ENCODE measurements around the gene SNX2.
A peak's percentile ranks its signal among the peaks of the same experiment; 100 is the strongest.
"Not testable (repeated sequence)": the region's sequence is repeated elsewhere in the genome, so short reads cannot be mapped to it uniquely, and the experiment has no call there.

Gene SNX2

GRCh38 chr5:122844136-122844909 lies 69.4 kb downstream of the SNX2 start:
- no peak for DNase-seq (ENCODE audit: low read depth in 3 of 3)

- no peak for DNase-seq (ENCODE audit: low read depth in 3 of 3)
Measured at GRCh38 chr5:122844910-122845228, 70.0 kb downstream of the SNX2 start.

DNA sequence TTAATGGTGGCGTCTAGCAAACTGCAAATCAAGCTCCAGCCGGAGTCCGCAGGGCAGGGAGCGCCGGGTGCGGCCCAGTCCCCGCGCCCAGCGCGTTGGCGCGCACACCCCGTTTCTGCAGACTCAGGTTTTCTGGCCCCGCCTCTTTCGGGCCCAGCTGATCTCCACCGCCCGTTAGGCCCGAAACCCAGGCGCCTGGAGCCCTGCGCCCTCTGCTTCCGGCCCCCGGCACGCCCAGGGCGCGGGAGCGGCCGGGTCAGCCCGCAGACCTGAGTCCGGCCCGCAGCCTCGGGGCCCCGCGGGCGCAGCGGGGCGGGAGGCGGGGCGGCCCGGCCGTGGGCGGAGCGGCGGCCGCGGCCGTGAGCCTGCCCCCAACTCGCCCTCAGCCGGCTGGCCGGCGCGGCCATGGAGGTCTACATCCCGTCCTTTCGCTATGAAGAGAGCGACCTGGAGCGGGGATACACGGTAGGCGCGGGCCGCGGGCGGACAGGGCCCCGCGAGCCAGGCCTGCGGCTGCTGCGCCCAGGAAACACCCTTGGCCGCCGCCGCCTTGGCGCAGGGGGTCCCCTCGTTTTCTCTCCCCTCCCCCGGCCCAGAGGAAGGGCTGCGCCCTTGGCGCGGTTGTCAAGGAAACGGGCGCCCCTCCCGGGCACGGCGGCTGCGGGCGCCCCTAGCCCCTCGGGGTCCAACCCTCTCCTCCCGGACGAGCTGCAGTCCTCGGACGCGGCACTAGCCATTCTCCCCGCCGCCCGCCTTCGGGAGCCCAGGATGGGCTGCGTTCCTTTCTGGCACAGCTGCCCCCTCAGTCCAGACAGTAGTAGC lies 70.6 kb downstream of the SNX2 start, which contains the start of gene SNX24:
TSS of gene SNX24 (plus strand) at position 385 of the 822 bp plus-strand sequence. CDS start at position 406, 21 bp downstream.
- DNase-seq (ENCODE audit: low read depth in 3 of 3): peak; percentile 36 to 39 (median 37)

GRCh38 chr5:122846051-122846550 lies 71.2 kb downstream of the SNX2 start:
- no peak for DNase-seq (ENCODE audit: low read depth in 3 of 3)

GRCh38 chr5:122847687-122848081 lies 72.8 kb downstream of the SNX2 start:
- no peak for DNase-seq (ENCODE audit: low read depth in 3 of 3)

DNA sequence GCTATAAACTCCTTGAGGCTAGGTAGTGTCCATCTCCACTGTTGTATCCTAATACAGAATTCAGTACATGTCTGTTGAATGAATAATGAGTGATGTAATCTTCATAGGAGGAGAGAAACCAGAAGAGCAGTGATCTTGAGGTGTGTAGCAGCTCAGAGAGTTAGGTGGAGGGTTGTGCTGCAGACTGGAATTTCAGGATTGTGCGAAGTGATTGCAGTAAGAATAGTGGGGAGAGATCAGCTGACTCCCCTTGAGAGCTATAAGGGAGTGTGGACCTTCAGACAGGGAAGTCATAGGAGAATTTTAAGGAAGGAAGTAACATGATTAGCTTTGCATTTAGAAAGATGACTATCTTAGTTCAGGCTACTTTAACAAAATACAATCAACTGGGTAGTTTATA lies 74.9 kb downstream of the SNX2 start:
- no peak for DNase-seq (ENCODE audit: low read depth in 3 of 3)

DNA sequence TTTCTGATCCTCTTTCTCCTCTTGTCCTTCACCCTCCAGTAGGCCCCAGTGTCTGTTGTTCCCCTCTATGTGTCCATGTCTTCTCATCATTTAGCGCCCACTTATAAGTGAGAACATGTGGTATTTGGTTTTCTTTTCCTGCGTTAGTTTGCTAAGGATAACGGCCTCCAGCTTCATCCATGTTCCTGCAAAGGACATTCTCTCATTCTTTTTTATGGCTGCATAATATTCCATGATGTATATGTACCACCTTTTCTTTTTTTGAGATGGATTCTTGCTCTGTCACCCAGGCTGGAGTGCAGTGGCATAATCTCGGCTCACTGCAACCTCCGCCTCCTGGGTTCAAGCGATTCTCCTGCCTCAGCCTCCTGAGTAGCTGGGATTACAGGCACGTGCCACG lies 82.7 kb downstream of the SNX2 start:
- not testable (repeated sequence) for DNase-seq (ENCODE audit: low read depth in 3 of 3)

DNA sequence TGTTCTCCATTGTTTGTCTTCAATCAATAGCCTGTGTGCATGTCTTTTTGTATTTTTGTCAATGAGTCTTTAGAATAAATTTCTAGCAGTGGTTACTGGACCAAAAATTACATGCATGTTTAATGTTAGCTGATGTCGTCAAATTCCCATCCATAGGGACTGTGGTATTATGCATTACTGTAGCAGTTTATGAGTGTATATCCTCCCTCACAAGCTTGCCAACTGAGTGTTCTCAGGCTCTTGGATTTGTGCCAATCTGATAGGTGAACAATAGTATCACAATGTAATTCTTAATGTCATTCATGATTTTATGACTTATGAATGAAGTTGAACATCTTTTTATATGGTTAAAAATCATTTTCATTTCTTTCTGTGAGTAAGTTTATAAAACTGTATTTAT lies 83.6 kb downstream of the SNX2 start:
- no peak for DNase-seq (ENCODE audit: low read depth in 3 of 3)

DNA sequence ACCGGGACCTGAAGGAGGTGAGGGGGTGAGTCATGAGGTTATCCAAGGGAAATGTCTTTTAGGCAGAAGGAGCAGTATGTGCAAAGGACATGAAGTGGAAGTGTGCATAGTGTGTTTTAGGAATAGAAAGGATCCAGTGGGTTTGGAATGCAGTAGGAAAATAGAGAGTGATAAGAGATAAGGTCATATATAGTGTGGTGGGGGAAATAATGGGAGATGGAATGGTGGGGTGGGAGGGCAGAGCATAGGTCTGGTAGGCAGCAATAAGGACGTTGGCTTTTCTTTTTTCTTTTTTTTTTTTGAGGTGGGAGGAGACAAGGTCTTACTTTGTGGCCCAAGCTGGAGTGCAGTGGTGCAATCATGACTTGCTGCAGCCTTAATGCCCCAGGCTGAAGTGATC lies 88.4 kb downstream of the SNX2 start:
- no peak for DNase-seq (ENCODE audit: low read depth in 3 of 3)

GRCh38 chr5:122863721-122864120 lies 88.8 kb downstream of the SNX2 start:
- no peak for DNase-seq (ENCODE audit: low read depth in 3 of 3)

DNA sequence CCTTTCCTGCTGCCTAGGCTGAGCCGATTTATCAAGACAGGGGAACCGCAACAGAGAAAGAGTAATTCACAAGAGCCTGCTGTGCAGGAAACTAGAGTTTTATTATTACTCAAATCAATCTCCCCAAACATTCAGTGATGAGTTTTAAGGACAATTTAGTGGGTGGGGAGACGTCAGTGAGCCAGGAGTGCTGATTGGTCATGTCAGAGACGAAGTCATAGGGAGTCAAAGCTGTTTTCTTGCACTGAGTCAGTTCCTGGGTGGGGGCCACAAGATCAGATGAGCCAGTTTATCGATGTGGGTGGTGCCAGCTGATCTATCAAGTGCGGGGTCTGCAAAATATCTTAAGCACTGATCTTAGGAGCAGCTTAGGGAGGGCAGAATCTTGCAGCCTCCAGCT lies 89.5 kb downstream of the SNX2 start:
- no peak for DNase-seq (ENCODE audit: low read depth in 3 of 3)

- DNase-seq (ENCODE audit: low read depth in 3 of 3): no peak
Measured at GRCh38 chr5:122864842-122865241, 90.0 kb downstream of the SNX2 start.

DNA sequence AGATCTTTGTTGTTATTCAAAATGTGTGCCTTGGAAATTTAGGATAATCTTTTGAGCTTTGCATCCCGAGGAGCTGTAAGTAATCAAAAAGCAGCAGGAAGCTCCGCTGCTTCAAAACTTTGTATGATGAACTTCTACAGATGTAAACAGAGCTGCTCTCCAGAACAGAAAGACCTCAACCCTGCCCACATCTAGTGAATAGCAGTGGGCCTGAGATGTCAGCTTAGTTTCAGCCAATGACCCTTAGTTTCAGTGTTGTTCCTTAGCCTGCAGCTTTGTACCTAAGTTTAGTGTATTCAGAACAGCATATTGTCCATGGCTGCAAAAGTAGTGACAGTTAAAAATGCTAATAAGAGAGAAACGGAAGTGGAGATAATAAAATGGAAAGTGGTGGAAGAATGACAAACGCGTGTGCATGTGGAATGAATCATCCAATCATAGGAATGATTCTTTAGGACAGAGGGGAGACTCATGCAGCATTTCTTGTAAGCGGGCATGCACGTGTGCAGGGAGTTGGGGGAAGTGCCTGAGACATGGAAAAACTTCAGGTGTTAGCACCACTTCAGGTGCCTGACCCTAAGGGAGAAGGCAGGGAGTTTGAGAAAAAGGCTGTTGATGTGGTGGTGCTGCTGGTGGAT lies 95.5 kb downstream of the SNX2 start:
- no peak for DNase-seq (ENCODE audit: low read depth in 3 of 3)

DNA sequence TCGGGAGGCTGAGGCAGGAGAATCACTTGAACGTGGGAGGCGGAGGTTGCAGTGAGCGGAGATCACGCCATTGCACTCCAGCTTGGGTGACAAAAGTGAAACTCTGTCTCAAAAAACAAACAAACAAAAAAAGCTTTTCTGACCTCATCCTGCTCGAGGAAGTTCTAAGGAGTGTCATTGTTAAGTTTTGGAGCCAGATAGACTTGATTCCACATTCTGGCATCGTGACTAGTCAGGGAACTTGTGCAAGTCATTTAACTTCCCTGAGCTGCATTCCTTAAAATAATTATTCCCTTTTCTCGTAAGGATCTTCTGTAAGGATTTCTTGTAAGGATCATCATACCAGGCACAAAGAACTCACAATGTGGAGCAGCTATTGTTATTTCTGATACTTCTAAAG lies 96.8 kb downstream of the SNX2 start:
- no peak for DNase-seq (ENCODE audit: low read depth in 3 of 3)

DNA sequence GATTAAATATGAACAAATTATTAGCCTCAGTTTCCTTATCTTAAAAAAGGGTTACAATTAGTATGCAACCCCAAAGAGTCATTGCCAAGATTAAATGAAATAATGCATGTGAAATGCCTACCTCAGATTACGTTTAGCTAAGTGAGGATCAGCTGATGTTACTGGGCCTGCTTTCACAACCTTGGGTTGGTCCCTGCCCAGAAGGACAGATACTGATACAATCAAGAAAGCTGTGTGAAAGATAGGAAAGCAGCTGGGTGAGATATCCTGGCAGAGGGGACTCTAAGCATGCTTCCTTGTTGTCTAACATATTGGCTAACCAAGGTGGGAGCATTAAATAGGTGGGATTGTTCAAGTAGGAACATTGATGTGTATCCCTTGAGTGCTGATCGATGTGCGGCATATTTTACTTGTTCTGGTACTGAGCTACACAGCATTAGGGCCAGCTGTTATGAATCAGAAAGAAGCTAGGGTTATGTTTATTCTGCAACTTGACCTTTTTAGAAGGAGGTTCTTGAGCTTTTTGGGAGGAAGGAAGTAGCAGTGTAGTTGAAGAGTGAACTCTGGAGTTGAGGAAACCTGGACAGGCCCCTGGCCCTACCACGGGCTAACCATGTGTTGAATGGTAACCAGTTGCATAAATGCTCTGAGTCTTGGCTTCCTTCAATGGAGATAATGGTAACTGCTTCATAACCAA lies 99.4 kb downstream of the SNX2 start:
- no peak for DNase-seq (ENCODE audit: low read depth in 3 of 3)

DNA sequence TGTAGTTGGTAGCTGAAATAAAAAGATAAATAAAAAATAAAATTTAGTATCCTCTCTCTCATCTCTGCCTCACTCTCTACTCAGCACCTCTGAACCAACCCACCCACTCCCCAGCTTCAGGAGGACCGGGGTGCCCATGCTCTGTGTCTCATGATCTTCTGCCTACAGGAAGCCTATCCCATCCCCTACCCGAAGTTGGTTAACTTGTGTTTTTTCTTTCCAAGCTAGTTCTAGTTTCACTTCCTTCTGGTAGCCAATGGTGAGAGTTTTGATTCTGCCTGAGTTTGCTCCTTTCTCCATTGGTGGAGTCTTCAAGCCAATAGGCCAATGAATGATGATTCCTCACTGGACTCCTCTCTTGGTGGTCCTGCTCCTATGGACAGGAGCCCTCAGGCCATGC lies 102.6 kb downstream of the SNX2 start:
- DNase-seq (ENCODE audit: low read depth in 3 of 3): no peak

- DNase-seq (ENCODE audit: low read depth in 3 of 3): no peak
Measured at GRCh38 chr5:122879076-122879475, 104.2 kb downstream of the SNX2 start.

All from stimulated activated CD4-positive, alpha-beta T cell treated with anti-CD3 and anti-CD28 coated beads, TNF-alpha, amount 100 ng/mL, for 4 hours (primary cell).